ENCODE data around the gene TLK2. TPM values are rescaled to one million over a fixed set of nuclear protein-coding genes. Genes with fewer than 3 reads are reported as not detected.

The TLK2 gene
- total RNA-seq, 1 donor from 2014 or later, result 34.5 TPM

- Histone ChIP-seq H3K36me3 (no peaks in the 10 kb centered on the region), H3K27me3 (ENCODE audit: low read depth) (peaks cover 65% of the 10 kb centered on the region), H3K4me3 (peak within 1 kb of the TSS; percentile 68), H3K9me3 (replicated peaks) (no peaks in the 10 kb centered on the region), H3K4me1 (peaks cover 35% of the 10 kb centered on the region), H3K27ac (replicated peaks) (peak within 1 kb of the TSS; percentile 89)
- TF ChIP-seq CTCF (IDR thresholded peaks at IDR 0.05; ENCODE audit: borderline replicate concordance), result no peak
- intact Hi-C loops (cut with micrococcal nuclease), result no loop called here
- peak; percentile 74 for DNase-seq
Observed at GRCh38 chr17:62627219-62627903, 148.7 kb downstream of the TLK2 start, which contains the start of gene MRC2. Gene MRC2 (plus strand): TSS chr17:62627670. CDS start chr17:62627803, 133 bp downstream.

DNA sequence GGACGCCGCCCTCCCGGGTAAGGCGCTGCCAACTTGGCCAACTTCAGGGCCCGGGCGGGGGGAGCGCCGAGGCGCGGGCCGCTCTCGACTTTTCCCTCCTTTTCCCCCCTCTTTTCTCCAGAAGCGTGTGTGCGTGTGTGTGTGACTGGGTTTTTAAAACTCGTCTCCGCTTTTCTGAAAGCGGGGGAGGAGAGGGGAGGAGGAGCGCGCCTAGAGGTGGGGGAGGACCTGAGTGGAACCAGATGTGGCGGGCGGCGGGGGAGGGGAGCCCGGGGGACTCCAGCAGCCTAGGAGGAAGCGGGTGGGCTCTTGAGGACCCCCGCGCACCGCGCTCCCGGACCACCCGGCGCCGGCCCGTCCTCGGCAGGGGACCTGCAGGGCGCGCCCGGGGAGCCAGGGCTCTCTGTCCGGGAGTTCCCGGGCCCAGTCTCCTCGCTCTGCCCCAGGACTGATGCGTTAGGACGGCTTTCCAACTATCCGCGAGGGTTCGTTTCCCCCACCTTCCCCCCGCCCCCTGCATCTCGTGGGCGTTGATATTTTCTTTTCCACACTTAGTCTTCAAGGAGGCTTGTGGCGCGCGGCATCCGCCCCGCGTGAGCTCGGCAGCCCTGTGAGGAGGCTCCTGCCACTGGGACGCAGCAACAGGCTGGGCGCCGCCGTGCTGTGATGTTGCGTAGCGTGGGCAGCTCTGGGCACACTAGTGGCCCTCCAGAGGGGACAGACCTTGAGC, 149.4 kb downstream of the TLK2 start:
- Histone ChIP-seq H3K36me3 (no peaks in the 10 kb centered on the region), H3K9me3 (replicated peaks) (no peaks in the 10 kb centered on the region), H3K4me3 (peak overlapping the region; percentile 68), H3K27ac (replicated peaks) (peak overlapping the region; percentile 89), H3K4me1 (peaks cover 35% of the 10 kb centered on the region), H3K27me3 (ENCODE audit: low read depth) (peaks cover 65% of the 10 kb centered on the region)
- intact Hi-C loops (cut with micrococcal nuclease), result no loop called here
- no peak for TF ChIP-seq CTCF (IDR thresholded peaks at IDR 0.05; ENCODE audit: borderline replicate concordance)
- peak; percentile 54 for DNase-seq

GRCh38 chr17:62628831-62629555, 150.4 kb downstream of the TLK2 start:
- Histone ChIP-seq H3K4me1 (peaks cover 35% of the 10 kb centered on the region), H3K27ac (replicated peaks) (peak overlapping the region; percentile 89), H3K36me3 (no peaks in the 10 kb centered on the region), H3K4me3 (peak overlapping the region; percentile 68), H3K27me3 (ENCODE audit: low read depth) (peaks cover 65% of the 10 kb centered on the region), H3K9me3 (replicated peaks) (no peaks in the 10 kb centered on the region)
- intact Hi-C loops (cut with micrococcal nuclease), result no loop called here
- no peak for DNase-seq
- no peak for TF ChIP-seq CTCF (IDR thresholded peaks at IDR 0.05; ENCODE audit: borderline replicate concordance)

- H3K4me1 ChIP-seq, result peaks cover 35% of the 10 kb centered on the region
- H3K27me3 ChIP-seq (ENCODE audit: low read depth), result peaks cover 65% of the 10 kb centered on the region
- DNase-seq, result no peak
- intact Hi-C loops (cut with micrococcal nuclease), result no loop called here
- H3K9me3 ChIP-seq (replicated peaks), result no peaks in the 10 kb centered on the region
- no peaks in the 10 kb centered on the region for H3K36me3 ChIP-seq
- H3K27ac ChIP-seq (replicated peaks), result peak overlapping the region; percentile 89
- no peak for TF ChIP-seq CTCF (IDR thresholded peaks at IDR 0.05; ENCODE audit: borderline replicate concordance)
- peak overlapping the region; percentile 68 for H3K4me3 ChIP-seq
Observed at GRCh38 chr17:62629556-62630364, 151.1 kb downstream of the TLK2 start.

Data from left ventricle myocardium inferior (tissue), 1 donor.